ENCODE data around the gene TNFSF15. TPM values are rescaled to one million over a fixed set of nuclear protein-coding genes. Genes with fewer than 3 reads are reported as not detected.

TNFSF15 gene
- total RNA-seq: 0.27 and 4.6 TPM in 2 replicates

GRCh38 chr9:114805670-114806525, at the start of gene TNFSF15:
TSS of gene TNFSF15 (minus strand) at chr9:114806039. CDS start at chr9:114806012, 27 bp downstream.

Other genes with a start within 250 kb of the TNFSF15 start
- gene ATP6V1G1, start 218.3 kb downstream of the TNFSF15 start, total RNA-seq: 96.3 and 104 TPM in 2 replicates
- 1.9 and 2.4 TPM in 2 replicates for gene TMEM268, start 194.7 kb downstream of the TNFSF15 start, total RNA-seq
- not detected in 2 replicates for gene TEX53, start 148.2 kb downstream of the TNFSF15 start, total RNA-seq
- gene TEX48, start 123.8 kb downstream of the TNFSF15 start, total RNA-seq: not detected in 2 replicates
- not detected in 2 replicates for gene TNFSF8, start 124.6 kb upstream of the TNFSF15 start, total RNA-seq